Spleen (tissue), 11 donors: ENCODE results near the gene PIP4K2C. TPM values are rescaled to one million over a fixed set of nuclear protein-coding genes. Genes with fewer than 3 reads are reported as not detected.

Source experiments
- DNase-seq: peaks from one replicate; pipeline ENCODE4 v3.0.0-alpha.2; 2020
- H3K27ac ChIP-seq, 8 donors: fragments of 200-600 bp; sonication (generic) in 7 of 8; 1 replicate in 4 of 8; 2 replicates in 4 of 8; pipeline versions ENCODE4 v1.5.0 to v1.8.0; 2016 to 2021; ENCODE audit warnings: inconsistent platforms in 4 of 8, mild to moderate bottlenecking in 4 of 8, moderate library complexity in 1 of 8
- H3K27me3 ChIP-seq, 7 donors: fragments of 200-600 bp; sonication (generic) in 6 of 7; replicated peaks in 1 of 7; 1 replicate in 4 of 7; 2 replicates in 3 of 7; pipeline versions ENCODE4 v1.5.0 to v1.8.0; 2016 to 2021; ENCODE audit warnings: inconsistent platforms in 3 of 7, mild to moderate bottlenecking in 1 of 7
- H3K36me3 ChIP-seq, 6 donors: fragments of 200-600 bp; sonication (generic) in 5 of 6; 1 replicate in 4 of 6; 2 replicates in 2 of 6; pipeline versions ENCODE4 v1.5.0 to v1.8.0; 2016 to 2021; ENCODE audit warnings: inconsistent platforms in 2 of 6
- H3K4me1 ChIP-seq, 6 donors: fragments of 200-600 bp; sonication (generic) in 5 of 6; 1 replicate in 3 of 6; 2 replicates in 3 of 6; pipeline versions ENCODE4 v1.5.0 to v1.8.0; 2016 to 2021; ENCODE audit warnings: inconsistent platforms in 3 of 6
- H3K4me3 ChIP-seq, 8 donors: fragments of 200-600 bp; sonication (generic) in 7 of 8; 1 replicate in 4 of 8; 2 replicates in 4 of 8; pipeline versions ENCODE4 v1.5.0 to v1.8.0; 2016 to 2021; ENCODE audit warnings: inconsistent platforms in 4 of 8, mild to moderate bottlenecking in 4 of 8, moderate library complexity in 2 of 8
- H3K9me3 ChIP-seq, 8 donors: fragments of 200-600 bp; sonication (generic) in 7 of 8; 1 replicate in 4 of 8; 2 replicates in 4 of 8; pipeline versions ENCODE4 v1.5.0 to v1.8.0; 2016 to 2021; ENCODE audit warnings: inconsistent platforms in 4 of 8
- CTCF ChIP-seq, 11 experiments: fragments of 200-600 bp in 7 of 11; fragments of 450-650 bp in 4 of 11; sonication (generic) in 4 of 11; IDR thresholded peaks in 8 of 11; conservative IDR thresholded peaks in 3 of 11; 1 replicate in 7 of 11; 2 replicates in 4 of 11; pipeline versions ENCODE4 v1.4.0 to v1.8.0; 2016 to 2021; ENCODE audit warnings: antibody characterized with exemption in 11 of 11, inconsistent platforms in 4 of 11, mild to moderate bottlenecking in 1 of 11
- POLR2A ChIP-seq, 3 donors: fragments of 450-650 bp; IDR thresholded peaks; one replicate each; pipeline ENCODE4 v1.5.1; 2017; ENCODE audit warnings: antibody characterized with exemption in 3 of 3, mild to moderate bottlenecking in 1 of 3
- POLR2AphosphoS5 ChIP-seq, 3 donors: sonication (generic); formaldehyde crosslinking; IDR thresholded peaks; one replicate each; pipeline ENCODE4 v1.5.1; 2017; ENCODE audit warnings: antibody characterized with exemption in 3 of 3
- WGBS, 5 donors: extraction: QIAGEN DNeasy Blood & Tissue Kit in 3 of 5; methylation state at CpG; one replicate each; pipeline versions ENCODE4 v1.1.5 to v1.1.7; 2013 to 2018; 5-methylcytosine and 5-hydroxymethylcytosine counted together
- intact Hi-C: fragments of 100-400 bp; cut with DNase I; formaldehyde crosslinking; loops from one replicate; pipeline ENCODE4 v1.15.0; 2023; ENCODE audit warnings: low total_unique reads
- polyA plus RNA-seq, 3 donors: library from polyadenylated mRNA; stranded (reverse); fragments of 200-250 nt; gene quantifications; one replicate each; pipeline ENCODE4 v1.2.1, GENCODE V29; 2013
- total RNA-seq, 7 donors: library from RNA; depleted of rRNA in 3 of 7; stranded (reverse); fragments of >200 nt in 3 of 7; fragmentation: NEBNext Ultra II Directional in 4 of 7; extraction: Animal tissue kit (Norgen Biotek cat#: 25700) in 4 of 7; gene quantifications; one replicate each; pipeline versions ENCODE4 v1.1.0 to v1.2.1, GENCODE V29; 2016 to 2021
- donor health status: healthy with polysubstance abuse.
- donor health status: DM: no; HTN: no; CAD: no; lungs with moderate emphysema.
- donor health status: DM: no; HTN: no; CAD: no.
- donor health status: Bipolar disorder and iron deficiency.
- donor health status: healthy.
- donor health status: DM: no; HTN: no; CAD: no.
- donor health status: DM: yes; HTN: yes; CAD: no.

Gene PIP4K2C
- total and polyA plus RNA-seq, 10 donors = 5.7 to 20.9 (median 16.9) TPM

- peak; percentile 86 for DNase-seq
- 2 to 8% (median 6%) methylated on average over 17 to 36 of the region's 36 CpGs for WGBS, 5 donors
- Histone ChIP-seq H3K27me3 (peaks cover 0 to 36% (median 7%) of the 10 kb centered on the region in 7 donors), H3K9me3 (no peaks in the 10 kb centered on the region), H3K36me3 (peaks cover 0 to 50% (median 22%) of the 10 kb centered on the region in 6 donors), H3K4me3 (peak within 1 kb of the TSS; percentile 44 to 81 (median 50)), H3K4me1 (peaks cover 3 to 36% (median 24%) of the 10 kb centered on the region in 6 donors), H3K27ac (peak within 1 kb of the TSS; percentile 57 to 89 (median 82))
- intact Hi-C loops = no loop called here
- TF ChIP-seq CTCF (IDR thresholded peaks at IDR 0.05 in 8 of 11, conservative IDR thresholded peaks at IDR 0.05 in 3 of 11) (no peak), POLR2AphosphoS5 (IDR thresholded peaks at IDR 0.05) (peak in 1 of 3 donors; percentile 27), POLR2A (IDR thresholded peaks at IDR 0.05) (no peak)
These were observed 13.5 kb downstream of the PIP4K2C start, which contains the start of gene DTX3 for GRCh38 chr12:57604454-57604991. Gene DTX3, plus strand, starts transcription at chr12:57604824. Its CDS starts 1,694 bp downstream, at chr12:57606518.

- H3K4me1 ChIP-seq = peaks cover 4 to 41% (median 29%) of the 10 kb centered on the region in 6 donors
- peak overlapping the region; percentile 57 to 89 (median 82) for H3K27ac ChIP-seq
- H3K4me3 ChIP-seq = peak overlapping the region; percentile 44 to 81 (median 50)
- WGBS, 5 donors = 16 to 42% (median 19%) methylated on average over 12 to 25 of the region's 25 CpGs
- peaks cover 0 to 43% (median 15%) of the 10 kb centered on the region in 6 donors for H3K36me3 ChIP-seq
- no peak for DNase-seq
- intact Hi-C loops = no loop called here
- TF ChIP-seq POLR2A (IDR thresholded peaks at IDR 0.05) (no peak), CTCF (IDR thresholded peaks at IDR 0.05 in 8 of 11, conservative IDR thresholded peaks at IDR 0.05 in 3 of 11) (no peak), POLR2AphosphoS5 (IDR thresholded peaks at IDR 0.05) (no peak)
- H3K27me3 ChIP-seq = peaks cover 0 to 43% (median 13%) of the 10 kb centered on the region in 7 donors
- H3K9me3 ChIP-seq = no peaks in the 10 kb centered on the region
These were observed 14.2 kb downstream of the PIP4K2C start for GRCh38 chr12:57604992-57605810.

GRCh38 chr12:57605811-57606311 lies 14.9 kb downstream of the PIP4K2C start:
- peak overlapping the region in 3 of 8 donors; percentile 83 to 89 (median 88) for H3K27ac ChIP-seq
- H3K4me1 ChIP-seq = peaks cover 10 to 48% (median 36%) of the 10 kb centered on the region in 6 donors
- peaks cover 0 to 36% (median 9%) of the 10 kb centered on the region in 6 donors for H3K36me3 ChIP-seq
- WGBS, 5 donors = 75 to 88% (median 85%) methylated on average over 4 of the region's 4 CpGs
- peaks cover 0 to 50% (median 20%) of the 10 kb centered on the region in 7 donors for H3K27me3 ChIP-seq
- peak overlapping the region in 2 of 8 donors; percentile 44 to 81 for H3K4me3 ChIP-seq
- intact Hi-C loops = no loop called here
- DNase-seq = no peak
- no peaks in the 10 kb centered on the region for H3K9me3 ChIP-seq
- TF ChIP-seq POLR2A (IDR thresholded peaks at IDR 0.05) = no peak
- no peak for TF ChIP-seq POLR2AphosphoS5 (IDR thresholded peaks at IDR 0.05)
- no peak for TF ChIP-seq CTCF (IDR thresholded peaks at IDR 0.05 in 8 of 11, conservative IDR thresholded peaks at IDR 0.05 in 3 of 11)
